ENCODE results near the gene REXO5.
"Not testable (repeated sequence)": the region's sequence is repeated elsewhere in the genome, so short reads cannot be mapped to it uniquely, and the experiment has no call there.

REXO5 gene

DNA sequence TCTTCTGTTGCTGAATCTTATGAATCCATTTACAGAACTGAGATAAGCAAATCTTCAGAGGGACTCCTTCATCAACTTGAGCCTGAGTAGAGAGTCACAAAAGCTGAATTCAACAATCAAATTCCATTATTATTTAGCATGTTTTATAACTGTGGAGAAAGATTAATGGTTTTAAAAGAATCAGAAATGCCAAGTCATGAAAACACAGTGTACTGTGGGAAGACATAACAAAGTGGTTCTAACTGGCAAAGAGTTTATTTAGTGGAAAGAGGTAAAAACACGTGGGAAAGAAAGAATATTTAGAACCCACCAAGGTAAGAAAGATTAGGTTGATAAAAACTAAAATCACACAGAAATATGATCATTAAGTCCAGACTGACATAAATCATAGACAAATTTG is 5.0 kb upstream of the REXO5 start:
- DNase-seq = no peak

DNA sequence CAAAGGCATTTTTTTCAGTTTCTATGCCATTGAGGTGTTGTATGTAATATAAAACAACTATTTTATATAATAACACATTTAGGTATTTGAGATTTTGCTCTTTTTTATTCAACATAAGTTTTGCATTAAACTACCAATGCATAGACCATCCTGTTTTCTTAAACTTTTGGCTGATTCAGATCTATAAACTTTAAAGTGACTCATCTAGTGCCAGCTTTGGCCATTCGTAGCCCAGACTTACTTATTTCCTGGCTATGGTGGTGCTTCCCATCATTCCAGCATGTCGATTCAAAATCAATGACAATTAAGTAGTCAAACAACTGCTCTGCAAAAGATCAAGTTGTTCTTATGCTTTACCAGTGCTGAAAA is 3.2 kb upstream of the REXO5 start:
- DNase-seq = no peak

DNA sequence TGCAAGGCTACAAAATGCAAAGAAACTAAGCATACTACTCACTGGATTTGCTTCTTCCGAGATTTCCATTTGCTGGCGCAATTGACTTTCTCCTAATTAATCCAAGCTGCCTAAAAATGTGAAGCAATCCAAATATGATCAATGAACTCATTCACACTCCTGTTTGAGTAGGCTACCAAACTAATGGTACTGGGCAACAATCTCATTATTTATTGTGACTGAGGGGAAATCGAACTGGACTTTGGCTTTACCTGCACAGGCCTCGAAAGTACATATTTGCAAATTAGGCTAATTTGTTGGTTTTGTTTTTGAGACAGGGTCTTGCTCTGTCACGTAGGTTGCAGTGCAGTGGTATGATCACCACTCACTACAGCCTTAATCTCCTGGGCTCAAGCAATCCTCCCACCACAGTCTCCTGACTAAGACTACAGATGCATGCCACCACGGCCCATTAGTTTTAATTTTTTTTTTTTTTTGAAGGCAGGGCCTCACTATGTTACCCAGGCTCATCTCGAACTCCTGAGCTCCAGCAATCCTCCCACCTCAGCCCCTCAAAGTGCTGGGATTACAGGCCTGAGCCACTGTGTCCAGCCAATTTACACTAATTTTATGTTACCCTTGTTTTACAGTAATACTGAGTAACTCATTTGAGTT is 2.6 kb upstream of the REXO5 start:
- peak; percentile 46 for DNase-seq

DNA sequence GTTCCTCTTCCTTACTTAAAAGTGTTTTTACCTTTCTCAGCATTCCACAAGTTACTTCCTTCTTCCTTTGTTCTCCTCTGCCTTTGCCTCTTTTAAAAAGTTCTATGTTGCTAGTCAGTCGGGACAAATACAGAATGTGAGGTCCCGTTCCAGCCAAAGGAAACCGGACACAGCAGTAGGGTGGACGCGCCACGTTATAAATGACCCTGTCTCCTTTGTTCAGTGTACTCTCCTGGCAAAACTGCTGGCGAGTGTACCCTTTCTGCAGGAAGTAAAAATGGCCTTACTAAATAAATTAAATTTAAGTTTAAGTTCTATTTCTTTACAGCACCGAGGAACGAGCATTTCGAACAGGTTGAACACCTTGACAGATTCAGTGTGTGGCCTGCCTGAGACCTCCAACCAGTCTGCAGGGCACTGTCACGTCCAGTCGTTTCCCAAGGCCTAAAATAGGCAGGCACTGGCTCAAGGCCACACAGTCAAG is 601 bp upstream of the REXO5 start:
- not testable (repeated sequence) for DNase-seq

DNA sequence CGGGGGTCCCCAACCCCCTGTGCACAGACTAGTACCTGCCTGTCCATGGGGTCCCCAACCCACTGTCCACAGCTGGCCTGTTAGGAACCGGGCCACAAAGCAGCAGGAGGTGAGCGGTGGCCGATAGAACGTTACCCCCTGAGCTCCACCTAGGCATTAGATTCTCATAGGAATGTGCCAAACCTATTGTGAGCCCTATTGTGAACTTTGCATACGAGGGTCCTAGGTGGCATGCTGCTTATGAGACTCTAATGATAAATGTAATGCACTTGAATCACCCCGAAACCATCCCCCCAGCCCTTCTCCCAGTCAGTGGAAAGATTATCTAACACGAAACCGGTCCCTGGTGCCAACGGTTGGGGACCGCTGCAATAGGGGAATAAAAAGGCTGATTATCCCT is 1.5 kb downstream of the REXO5 start:
- peak; percentile 44 for DNase-seq

DNA sequence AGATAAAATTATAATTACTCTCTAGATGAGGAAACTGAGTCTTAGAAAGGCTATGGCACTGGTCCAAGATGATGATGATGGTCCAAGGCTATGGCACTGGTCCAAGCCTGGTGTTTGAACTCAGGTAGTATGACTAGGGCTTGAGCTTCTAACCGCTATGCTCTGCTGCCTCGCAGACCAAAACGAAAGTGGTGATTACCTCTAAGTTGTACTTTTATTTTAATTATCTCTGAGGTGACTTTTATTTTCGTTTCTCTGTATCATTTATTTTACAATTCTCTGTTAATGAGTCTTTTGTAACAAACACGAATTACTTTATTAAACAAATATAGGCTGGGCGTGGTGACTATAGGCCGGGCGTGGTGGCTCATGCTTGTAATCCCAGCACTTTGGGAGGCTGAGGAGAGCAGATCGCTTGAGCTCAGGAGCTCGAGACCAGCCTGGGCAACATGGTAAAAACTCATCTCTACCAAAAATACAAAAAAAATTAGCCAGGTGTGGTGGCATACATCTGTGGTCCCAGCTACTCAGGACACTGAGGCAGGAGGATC is 5.6 kb downstream of the REXO5 start:
- no peak for DNase-seq

DNA sequence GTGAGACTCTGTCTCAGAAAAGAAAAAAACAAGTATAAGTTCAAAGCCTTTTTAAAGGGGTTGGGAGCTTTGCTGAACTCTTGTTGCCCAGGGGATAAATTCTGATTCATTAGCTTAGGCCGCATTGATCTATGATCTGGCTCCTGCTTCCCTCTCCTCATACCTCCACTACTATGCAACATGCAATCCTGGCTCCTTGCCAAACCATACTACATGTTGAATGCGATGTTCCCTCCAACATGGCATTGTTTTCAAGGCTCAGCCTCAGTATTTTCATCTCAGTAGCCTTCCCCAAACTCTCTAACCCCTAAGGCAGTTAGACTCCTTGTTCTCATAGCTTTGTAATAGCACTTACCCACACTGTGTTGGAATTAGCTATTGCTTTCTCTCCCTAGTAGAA is 6.2 kb downstream of the REXO5 start:
- no peak for DNase-seq

DNA sequence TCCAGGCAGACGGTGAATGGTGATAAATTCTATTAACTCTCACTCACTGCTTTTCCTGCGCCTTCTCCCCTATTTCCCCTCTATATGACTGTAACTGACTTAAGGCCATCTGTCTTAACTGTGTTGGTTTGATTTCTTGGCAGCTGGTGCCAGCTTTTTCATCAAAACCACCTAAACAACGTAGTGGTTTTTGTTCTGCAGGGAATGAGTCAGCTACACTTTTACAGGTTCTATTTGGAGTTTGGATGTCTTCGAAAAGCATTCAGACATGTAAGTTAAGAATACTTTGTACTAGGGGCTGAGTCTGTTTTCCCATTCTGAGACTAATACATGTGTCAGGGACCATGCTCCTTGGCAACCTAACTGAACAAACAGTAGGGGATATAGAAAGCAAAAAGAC is 8.5 kb downstream of the REXO5 start:
- peak; percentile 77 for DNase-seq

DNA sequence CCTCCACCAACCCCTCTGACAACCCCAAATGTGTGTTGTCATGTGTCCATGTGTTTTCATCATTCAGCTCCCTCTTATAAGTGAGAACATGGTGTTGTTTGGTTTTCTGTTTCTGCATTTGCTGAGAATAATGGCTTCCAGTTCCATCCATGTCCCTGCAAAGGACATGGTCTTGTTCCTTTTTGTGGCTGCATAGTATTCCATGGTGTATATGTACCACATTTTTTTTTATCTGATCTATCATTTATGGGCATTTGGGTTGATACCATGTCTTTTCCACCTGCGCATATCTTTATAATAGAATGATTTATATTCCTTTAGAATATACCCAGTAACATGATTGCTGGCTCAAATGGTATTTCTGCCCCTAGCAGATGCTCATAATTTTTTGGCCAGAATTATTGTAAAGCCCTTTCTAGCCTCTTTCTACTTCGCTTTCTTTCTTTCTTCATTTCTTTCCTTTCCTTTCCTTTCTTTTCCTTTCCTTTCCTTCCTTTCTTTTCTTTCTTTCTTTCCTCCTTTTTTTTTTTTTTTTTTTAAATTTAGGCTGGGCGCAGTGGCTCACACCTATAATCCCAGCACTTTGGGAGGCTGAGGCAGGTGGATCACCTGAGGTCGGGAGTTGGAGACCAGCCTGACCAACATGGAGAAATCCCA is 12.7 kb downstream of the REXO5 start:
- no peak for DNase-seq

DNA sequence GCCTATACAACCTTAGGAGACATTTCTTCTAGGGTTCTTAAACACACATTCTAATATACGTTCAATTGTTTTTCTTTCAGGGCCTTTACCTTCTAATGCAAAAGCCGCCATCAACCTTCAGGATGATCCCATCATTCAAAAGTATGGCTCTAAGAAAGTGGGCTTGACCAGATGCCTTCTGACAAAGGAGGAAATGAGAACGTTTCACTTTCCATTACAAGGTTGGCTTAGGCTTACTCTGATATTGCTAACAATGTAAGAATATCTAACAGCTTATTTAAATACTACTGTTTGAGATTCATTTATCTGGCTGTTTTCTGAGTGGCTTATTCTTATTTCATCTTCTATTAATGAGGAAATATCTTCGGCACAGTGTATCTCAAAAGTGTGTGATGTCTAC is 15.4 kb downstream of the REXO5 start:
- no peak for DNase-seq

DNA sequence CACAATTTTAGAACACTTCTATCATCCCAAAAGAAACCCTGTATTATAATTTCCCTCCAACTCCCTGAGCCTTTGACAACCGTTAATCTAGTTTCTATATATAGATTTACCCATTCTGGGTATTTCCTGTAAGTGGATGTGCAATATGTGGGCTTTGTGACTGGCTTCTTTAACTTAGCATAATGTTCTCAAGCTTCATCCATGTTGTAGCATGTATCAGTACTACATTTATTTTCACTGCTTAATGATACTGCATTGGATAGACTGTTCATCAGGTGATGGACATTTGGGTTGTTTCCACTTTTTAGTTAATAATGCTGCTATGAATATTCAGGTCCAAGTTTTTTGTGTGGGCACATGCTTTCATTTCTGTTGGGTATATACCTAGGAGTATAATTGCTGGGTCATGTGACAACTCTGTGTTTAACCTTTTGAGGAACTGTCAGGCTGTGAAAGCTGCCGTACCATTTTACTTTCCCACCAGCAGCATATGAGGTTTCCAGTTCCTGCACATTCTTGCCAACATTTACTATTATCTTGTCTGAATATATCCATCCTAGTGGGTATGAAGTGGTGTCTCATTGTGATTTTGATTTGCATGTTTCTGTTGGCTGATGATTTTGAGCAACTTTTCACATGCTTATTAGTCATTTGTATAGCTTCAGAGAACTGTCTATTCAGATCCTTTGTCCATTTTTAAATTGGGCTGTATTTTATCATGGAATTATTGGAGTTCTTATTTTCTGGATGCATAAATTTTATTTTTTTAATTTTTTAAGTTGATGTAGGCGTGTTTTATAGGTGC is 16.4 kb downstream of the REXO5 start:
- peak; percentile 52 for DNase-seq

DNA sequence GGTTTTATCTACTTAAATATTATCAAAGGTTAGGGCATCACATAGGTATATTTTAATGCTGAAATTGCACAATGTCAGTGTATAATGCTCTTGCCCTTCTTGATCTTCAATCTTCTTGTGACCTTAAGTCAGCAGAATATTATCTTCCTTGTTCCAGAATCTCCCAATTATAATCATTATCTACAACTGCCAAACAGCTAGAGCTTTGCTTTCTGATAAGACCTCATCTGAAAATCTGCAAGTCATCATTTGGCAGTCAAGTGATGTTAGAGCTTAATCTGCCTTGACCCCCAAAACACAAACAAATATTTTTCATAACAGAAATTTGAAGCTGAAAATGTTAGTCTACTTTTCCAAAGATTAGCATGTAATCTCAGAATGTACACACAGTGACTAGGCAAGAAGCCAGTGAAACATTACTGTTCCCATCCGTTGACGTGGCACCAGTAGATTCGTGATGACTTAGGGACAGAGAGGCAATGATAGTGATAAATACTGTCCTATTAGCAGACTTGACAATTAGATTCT is 19.8 kb downstream of the REXO5 start:
- DNase-seq = peak; percentile 82

DNA sequence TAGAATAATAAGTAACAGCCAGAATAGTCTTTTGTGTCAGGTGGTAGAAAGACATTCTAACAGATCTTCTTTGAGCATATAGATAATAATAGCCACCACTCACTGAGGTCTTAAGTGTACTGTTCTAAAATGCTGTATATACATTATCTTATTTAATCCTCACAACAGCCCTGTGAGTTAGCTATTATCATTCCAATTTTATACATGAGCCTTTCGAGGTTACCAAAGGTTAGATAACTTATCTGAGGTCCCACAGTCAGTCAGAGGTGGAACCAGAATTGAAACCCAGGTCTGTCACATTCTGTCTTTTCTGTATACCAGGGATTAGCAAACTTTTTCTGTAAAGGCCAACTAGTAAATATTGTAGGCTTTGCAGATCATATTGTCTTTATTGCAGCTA is 23.2 kb downstream of the REXO5 start:
- DNase-seq = peak; percentile 47

DNA sequence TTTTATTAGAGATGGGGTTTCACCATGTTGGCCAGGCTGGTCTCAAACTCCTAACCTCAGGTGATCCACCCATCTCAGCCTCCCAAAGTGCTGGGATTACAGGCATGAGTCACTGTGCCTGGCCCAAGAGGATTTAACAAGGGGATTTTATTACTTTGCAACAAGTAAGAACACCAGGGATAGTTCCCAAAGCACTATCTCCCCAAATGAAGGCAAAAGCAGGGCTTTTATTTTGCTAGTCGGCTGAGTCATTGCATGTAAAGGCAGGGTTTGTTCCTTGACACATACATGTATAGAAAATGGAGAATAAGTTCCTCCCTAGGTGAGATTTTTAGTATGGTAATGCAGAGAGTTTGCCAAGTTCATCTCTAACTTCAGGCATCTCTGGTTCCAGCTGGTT is 24.0 kb downstream of the REXO5 start:
- no peak for DNase-seq

DNA sequence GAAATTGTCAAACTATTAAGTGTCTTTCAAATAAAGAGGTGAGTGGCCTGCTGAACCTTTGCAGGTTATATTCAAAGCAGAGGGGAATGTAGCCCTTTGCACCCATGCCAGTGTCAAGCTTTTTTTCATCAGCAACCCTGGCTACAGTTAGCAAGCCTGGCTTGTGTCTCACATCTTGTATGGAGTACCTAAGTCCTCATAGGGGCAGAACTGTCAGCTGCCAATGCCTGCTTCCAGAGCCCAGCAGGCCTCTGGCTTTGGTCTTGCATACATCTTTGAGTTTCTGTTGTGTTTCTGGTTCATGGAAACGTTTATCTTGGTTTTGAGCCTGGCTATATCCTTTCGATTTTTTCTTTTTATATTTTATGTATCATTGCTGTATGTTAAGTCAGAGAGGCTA is 26.8 kb downstream of the REXO5 start:
- no peak for DNase-seq

DNA sequence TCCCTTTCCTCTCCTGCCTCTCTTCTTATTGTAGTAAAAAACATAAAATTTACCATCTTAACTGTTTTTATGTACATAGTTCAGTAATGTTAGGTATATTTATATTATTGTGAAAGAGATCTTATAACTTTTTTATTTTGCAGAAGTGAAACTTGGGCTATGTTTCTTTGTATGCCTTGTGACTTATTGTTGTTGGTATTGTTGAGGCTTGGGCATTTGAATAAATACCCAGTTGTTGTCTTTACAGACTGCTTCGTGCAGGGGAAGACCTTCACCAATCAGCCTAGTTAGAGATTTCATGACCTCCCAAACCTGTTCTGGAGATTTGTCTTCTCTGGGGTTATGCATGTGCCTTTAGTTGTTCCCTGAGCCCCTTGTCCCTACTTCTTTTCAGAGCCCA is 31.9 kb downstream of the REXO5 start:
- no peak for DNase-seq

DNA sequence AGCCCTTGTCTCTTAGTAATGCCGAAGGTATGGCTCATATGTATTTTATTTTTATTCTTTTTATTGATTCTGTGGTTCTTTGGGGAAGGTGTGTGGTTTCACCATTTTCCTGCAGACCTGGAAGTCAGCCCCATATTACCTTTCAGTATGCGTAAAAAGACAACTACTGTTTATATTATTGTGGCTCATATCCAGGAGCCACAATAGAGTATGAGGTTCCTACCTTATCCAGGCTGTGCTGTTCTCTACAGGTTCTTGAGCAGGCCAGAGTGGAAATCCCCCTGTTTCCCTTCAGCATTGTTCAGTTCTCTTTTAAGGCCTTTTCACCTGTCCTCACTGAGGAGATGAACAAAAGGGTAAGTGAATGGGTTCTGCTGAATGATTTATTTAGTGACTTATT is 33.2 kb downstream of the REXO5 start:
- DNase-seq = no peak

DNA sequence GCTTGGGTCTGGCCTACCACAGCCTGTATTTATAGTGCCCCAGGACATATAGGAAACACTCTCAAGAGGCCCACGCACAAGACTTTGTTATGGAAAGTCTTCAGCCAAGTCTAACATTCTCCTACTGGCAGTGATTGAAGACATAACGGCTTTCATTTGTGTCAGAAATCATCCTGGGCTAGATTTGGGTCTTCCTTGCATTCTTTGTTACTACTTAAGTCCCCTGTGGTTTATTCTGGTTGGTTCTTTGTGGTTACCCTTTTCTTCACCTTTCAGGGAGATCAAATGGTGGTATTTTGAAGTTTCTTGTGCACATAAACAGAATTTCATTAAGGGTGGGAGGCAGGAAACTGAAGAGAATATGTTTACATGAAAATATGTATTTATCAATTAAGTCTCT is 37.7 kb downstream of the REXO5 start:
- no peak for DNase-seq

DNA sequence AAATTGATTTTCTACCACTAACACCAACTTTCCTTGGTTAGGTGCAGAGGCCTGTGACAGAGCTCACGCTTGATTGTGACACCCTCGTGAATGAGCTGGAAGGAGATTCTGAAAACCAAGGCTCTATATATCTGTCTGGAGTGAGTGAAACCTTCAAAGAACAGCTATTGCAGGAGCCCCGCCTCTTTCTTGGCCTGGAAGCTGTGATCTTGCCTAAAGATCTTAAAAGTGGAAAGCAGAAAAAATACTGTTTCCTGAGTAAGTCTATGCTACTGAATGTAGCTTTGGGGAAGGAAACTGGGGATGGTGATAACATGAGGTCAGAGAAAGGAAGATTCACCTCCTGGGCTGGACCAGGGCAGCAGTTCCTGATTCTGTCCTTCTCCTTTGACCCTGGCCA is 38.3 kb downstream of the REXO5 start:
- DNase-seq = peak; percentile 72

DNA sequence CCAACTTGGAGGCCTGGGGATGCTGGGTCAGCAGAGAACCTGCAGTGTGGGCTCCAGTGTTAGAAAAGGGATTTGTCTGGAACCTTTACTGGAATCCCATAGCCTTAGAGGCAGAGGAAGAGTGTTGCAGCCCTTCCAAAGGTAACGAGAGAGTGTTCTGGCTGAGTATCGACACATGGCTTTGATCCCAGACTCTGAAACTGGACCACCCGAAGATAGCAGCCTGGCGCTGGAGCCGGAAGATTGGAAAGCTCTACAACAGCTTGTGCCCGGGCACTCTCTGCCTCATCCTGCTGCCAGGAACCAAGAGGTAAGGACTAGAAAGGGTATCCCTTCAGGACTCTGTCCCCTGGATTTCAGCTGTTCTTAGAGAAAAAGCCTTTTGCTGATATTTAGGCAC is 39.7 kb downstream of the REXO5 start:
- no peak for DNase-seq

DNA sequence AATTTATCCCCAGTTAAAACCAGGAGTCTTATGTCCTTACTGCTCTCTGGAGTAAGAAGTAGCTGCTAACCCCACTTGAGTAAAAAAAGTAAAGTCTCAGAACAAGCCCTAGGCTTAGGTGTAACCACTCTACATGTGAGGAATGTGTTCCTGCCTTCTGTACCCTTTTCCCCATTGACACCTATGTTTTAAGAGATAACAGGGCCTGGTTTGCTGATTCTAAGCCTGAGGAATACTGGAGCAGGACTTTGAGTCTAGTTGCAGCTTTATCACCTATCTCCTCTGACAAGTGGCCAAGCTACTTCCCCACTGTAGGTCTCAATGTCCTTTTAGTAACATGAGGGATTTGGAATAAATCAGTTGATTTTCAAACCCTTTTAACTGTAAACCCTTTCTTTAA is 40.2 kb downstream of the REXO5 start:
- DNase-seq = no peak

DNA sequence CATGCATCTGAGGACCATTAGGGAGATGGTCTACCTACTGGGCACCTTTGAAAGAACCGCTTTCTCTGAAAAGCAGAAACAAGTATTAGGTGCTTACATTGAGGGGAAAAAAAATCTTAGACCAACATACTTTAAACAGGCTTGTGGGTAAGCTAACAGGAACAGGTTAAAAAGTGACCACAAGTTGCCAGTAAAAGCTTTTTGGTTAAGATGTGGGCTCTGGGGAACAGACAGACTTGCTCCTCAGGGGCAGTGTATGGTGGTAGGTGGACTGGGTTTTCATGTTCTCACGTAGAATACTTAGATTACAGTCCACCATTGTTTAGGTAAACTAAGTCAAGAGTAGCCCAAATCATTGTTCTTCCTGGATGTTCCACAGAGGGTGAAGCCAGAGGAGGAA is 41.2 kb downstream of the REXO5 start:
- DNase-seq = no peak

DNA sequence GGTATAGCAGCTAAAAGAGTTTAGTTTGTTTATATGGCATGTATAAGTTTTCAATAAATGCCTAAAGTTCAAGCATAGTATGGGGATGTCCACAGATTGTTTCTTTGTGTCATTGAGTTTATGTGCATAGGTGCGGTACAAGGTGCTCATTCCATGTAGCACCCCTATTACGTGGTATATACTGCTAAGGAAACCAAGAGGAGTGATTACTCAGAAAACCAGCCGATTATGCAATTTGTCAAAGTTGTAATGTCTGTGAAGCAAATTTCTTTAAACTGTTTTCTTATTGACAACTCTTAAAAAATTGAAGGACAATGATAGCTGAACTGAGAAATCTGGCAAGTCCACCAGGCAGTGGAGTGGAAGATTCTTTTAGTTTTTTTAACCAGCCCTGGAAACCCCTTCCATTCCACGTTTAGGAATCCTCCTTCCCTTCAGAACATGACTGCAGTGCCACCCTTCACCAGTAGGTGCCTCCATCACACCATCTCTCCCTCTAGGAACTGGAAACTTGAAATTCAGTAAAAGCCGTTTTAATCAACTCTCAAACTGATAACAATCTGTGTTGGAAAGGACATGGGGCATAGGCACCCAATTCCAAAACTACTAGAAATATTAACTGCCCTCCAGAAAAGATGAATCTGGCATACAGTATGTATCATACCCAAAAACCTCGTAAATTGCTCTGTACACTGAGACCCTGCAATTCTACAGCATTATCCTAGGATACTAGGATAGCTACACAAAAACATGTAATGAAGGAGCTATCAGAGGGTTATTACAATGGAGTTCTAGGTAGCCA is 43.5 kb downstream of the REXO5 start:
- peak; percentile 81 for DNase-seq

Data from hematopoietic multipotent progenitor cell treated with erythropoietin and hydrocortisone succinate and interleukin-3 and kit ligand, for 4 days (in vitro differentiated cells).